HuH-7 (cell line): ENCODE data around the gene PARD6A.
A peak's percentile ranks its signal among the peaks of the same experiment; 100 is the strongest.

Experiments
- DNase-seq: peaks from one replicate; pipeline ENCODE4 v3.0.0; 2011; ENCODE audit warnings: low spot score

PARD6A gene, protein sequence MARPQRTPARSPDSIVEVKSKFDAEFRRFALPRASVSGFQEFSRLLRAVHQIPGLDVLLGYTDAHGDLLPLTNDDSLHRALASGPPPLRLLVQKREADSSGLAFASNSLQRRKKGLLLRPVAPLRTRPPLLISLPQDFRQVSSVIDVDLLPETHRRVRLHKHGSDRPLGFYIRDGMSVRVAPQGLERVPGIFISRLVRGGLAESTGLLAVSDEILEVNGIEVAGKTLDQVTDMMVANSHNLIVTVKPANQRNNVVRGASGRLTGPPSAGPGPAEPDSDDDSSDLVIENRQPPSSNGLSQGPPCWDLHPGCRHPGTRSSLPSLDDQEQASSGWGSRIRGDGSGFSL

DNA sequence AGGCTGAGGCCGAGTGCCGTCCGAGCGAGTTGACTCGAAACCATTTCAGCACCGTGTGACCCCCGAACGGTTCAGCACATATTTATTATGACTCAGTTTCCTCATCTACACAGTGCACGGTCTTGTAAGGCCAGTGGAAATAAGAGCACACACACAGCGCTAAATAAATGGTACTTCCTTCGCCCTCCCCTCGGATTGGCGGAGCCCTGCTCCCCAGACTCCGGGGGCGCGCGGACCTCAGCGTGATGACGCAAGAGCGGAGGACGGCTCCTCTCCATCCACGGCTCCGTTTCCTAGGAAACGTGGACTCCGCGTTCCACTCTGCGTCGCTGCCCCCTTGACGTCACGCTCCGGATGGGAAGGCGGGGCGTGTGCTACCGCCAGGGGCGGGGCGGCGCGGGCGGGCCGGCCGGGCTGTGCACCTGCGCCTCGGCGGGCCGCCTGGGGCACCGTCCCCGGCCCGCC, at the start of gene PARD6A:
PARD6A (plus strand) TSS at position 397 of the 465 bp plus-strand sequence. CDS start 79 bp downstream, outside the sequence.
- DNase-seq, result peak; percentile 100

DNA sequence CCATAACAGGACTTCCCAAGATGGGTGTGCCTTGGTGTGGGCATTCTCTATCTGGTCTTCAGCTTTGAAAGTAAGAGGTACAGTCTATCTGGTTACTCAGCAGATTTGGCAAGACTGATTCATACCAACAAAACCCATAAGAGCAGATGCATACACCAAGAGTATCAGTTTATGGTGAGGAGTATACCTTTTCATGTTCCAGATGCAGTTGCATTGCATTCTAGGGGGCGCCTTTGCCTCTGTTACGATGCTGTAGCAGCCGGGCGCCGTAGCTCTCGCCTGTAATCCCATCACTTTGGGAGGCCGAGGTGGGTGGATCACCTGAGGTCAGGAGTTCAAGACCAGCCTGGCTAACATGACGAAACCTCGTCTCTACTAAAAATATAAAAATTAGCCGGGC, 47.0 kb upstream of the PARD6A start:
- DNase-seq, result peak; percentile 19

DNA sequence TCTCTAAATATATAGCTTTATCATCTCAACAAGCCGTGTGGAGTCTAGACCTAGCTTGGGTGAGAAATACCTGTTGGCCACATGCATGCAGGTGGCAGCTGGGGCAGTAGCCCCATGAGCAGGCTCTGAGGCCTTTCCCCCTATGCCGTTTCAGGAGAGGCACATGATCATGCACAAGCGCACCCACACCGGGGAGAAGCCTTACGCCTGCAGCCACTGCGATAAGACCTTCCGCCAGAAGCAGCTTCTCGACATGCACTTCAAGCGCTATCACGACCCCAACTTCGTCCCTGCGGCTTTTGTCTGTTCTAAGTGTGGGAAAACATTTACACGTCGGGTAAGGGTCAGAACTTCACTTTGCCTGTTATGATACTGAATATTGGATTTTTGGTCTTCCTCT, 32.5 kb upstream of the PARD6A start:
- no peak for DNase-seq

DNA sequence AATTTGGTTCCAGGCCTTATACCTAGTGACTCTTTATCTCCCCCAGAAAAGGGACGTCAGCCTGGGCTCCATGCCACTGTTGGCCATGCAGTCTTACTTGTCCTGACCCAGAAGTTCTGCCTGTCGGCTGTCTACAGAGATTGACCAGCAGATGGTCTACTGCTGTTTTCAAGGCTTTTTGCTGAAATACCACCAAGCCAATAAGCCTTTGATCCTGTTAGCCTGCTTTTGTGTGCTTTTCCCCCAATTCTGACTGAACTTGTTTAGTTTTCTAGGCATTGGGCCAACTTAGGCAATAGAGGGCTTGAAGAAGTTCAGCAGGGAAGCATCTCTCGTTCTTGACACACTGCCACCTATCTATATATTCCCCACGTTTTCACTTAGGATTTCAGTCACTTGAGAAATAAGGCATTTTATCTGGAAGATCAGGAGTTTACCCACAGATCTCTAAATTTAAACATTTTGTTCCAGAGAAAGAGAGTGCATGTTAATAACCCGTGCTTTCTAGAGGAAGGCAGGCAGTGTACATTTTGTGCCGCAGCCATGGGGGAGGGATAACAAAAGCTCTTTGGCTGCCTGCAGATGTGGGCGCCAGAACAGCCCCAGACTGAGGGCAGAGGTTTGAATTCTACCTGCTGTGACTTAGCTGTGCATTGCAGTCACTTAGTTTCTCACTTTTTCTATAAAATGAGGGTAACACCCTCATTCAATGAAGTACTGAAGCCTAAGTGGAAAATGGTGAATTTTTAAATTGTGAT, 28.2 kb upstream of the PARD6A start:
- DNase-seq, result no peak

DNA sequence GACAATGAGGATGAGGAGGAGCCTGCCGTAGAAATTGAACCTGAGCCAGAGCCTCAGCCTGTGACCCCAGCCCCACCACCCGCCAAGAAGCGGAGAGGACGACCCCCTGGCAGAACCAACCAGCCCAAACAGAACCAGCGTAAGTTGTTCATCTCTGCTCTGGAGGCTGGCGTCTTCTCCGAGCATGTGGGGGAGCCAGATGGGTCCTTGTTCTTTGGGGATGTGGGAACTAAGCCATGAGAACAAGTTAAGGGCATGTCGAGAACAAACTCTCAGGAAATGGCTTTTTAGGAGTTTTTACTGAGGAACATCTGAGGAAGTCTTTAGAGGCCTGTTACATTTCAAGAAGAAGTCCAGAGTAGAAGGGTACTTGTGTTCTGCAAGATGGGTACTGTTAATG, 24.0 kb upstream of the PARD6A start:
- no peak for DNase-seq

DNA sequence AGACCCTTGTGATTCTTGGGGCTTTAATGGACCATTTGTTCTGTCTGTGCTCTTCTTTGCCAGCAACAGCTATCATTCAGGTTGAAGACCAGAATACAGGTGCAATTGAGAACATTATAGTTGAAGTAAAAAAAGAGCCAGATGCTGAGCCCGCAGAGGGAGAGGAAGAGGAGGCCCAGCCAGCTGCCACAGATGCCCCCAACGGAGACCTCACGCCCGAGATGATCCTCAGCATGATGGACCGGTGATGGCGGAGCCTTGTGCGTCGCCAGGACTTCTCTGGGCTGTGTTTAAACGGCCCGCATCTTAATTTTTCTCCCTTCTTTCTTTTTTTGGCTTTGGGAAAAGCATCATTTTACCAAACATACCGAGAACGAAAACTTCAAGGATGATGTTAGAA, 23.1 kb upstream of the PARD6A start:
- no peak for DNase-seq

DNA sequence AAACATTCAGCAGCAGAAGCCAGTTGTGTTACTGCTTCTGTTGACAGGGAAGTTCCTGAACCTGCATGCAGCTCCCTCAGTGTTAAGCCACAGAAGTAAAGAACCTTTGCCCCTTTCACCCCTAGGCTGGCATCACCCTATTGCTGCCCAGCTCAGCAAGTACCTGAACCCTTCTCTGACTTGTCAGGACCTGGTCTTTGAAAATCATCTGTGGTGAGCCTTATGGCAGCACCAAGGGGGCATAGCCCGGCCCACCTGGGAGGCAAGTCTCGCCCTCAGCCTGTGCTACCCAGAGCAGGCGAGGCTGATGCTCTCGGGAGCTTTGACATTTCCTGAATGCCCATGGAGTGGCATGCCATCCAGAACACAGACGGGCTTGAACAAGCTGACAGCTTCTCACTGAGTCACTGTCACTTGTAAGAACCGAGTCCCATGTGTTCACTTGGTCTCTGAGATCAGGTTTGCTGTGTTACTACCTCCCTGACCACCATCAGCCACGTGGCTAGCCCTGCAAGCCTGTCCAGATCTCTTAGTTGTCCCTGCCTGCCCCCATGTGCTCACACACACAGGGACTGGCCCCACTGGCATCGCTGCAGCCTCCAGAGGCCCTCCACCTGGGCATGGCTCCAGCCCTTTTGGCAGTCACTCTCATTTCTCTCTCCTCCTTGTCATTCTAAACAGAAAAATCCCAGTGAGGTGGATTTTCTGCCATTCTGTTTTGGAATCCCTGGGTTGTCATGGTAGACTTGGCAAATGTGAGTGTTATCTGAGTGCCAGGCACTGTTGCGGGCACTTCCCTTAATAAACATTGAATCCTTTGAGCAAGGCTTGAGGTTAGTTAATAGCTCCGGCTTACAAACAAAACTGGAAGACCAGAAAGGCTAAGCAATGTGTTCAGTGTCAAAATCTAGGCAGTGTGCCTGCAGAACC, 18.7 kb upstream of the PARD6A start:
- DNase-seq, result peak; percentile 12

DNA sequence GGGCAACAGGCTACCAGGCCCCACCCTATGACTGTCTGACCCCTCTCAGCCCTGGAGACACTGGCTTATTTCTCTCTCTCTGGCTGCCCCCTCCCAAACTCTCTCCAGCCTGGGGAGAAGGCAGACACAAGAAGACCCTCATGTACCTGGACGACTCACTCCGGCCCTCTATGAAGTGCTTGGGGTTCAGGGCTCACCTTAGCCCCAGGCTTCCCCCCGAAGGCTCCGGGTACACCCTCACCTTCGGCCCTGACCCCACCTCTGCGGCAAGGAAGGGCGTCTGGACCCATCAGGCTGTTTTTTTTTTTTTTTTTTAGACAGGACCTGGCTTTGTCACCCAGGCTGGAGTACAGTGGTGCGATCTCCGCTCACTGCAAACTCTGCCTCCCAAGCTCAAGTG, 16.7 kb upstream of the PARD6A start:
- no peak for DNase-seq

DNA sequence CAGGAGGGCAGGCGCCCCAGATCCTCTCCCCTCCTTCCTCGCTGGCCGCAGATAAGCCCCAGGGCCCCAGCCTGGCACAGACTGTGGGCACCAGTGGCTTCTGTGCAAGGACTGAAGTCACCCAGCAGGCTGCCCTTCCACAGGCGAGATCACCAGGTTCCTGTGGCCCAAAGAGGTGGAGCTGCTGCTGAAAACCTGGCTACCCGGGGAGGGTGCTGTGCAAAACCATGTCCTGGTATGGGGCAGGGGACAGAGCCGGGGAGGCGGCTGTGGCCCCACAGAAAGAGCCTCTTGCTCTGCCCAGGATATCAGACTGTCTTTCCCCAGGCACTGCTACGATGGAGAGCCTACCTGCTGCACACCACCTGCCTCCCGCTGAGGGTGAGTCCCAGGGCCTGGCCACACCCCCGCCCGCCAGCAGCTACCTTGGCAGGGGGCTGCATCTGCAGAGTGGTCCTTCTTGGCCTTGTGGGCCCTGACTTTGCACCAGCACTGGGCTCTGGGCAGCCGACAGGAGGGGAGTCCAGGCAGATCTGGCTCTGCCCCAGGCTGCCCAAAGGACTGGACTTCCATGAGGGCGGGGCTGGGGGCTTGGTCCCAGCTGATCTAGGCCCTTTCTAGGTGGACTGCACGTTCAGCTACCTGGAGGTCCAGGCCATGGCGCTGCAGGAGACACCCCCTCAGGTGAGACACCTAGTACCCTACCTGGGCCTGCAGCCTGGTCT, 15.2 kb upstream of the PARD6A start:
- peak; percentile 17 for DNase-seq

DNA sequence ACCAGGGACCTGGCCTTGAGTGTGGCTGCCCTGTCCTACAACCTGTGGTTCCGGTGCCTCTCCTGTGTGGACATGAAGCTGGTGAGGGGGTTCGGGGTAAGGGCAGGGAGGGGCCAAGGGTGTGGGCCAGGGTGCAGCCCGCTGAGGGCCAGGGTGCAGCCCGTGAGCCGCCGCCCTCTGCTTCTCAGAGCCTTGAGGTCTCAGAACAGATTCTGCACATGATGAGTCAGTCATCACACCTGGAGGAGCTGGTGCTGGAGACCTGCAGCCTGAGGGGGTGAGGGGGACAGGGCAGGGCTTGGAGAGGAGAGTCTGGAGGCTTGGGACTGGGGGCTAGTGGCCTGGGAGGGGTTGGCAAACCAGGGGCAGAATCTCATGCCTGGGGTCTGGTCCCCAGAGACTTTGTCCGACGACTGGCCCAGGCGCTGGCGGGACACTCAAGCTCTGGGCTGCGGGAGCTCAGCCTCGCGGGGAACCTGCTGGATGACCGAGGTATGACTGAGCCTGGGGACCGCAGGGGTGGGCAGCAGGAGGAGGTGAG, 13.6 kb upstream of the PARD6A start:
- DNase-seq, result no peak

DNA sequence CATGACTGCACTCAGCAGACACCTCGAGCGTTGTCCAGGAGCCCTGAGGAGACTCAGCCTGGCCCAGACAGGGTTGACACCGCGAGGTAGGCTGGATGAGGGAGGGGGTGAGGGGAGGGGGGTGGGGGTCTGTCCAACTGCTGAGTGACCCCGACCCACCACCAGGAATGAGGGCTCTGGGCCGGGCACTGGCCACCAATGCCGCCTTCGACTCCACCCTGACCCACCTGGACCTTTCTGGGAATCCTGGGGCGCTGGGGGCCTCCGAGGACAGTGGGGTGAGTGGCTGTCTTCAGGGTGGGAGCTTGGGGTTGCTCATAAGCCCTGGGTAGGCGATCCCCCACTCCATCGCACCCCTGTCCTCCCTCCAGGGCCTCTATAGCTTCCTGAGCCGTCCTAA, 13.1 kb upstream of the PARD6A start:
- DNase-seq, result no peak

DNA sequence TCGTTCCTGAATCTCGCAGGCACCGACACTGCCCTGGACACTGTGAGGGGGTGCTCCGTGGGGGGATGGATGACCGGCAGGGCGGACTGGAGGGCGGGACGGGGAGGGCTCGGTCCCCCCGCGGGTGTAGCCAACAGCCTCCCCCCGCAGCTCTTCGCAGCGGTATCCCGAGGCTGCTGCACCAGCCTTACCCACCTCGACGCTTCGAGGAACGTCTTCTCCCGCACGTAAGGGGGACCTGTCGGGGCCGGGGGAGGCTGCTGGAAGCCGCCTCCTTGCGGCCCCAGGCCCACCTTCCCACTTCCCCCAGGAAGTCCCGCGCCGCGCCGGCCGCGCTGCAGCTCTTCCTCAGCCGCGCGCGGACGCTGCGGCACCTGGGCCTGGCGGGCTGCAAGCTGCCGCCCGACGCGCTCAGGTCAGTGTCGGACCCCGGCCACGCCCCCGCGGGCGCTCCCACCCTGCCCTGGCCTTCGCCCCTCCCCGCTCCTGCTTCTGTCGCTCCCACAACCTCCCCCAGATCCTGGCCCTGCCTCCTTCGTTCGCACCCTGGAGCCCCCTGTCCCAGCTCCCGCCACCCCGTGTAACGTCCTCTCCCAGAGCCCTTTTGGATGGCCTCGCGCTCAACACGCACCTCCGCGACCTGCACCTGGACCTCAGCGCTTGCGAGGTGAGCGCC, 12.5 kb upstream of the PARD6A start:
- no peak for DNase-seq

DNA sequence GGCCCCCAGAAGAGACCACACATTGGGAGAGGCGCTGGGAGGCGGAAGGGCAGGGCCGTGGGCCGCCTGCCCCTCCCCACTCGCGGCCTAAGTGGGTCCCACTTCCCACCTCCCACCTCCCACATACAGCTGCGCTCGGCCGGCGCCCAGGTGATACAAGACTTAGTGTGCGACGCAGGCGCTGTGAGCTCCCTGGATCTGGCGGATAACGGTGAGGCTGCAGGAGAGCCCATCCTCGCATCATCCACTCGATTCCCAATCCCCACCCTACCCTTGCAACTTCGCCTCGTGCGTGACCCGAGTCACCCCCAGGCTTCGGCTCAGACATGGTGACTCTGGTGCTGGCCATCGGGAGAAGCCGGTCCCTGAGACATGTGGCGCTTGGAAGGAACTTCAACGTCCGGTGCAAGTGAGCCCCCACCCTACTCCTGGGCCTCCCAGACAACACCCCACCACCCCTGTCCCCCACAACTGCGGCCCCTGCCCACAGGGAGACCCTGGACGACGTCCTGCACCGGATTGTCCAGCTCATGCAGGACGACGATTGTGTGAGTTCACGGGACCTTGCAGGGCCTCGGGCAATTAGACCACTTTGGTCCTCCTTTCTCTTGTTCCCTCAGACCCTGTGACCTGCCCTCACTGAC, 11.9 kb upstream of the PARD6A start:
- no peak for DNase-seq

DNA sequence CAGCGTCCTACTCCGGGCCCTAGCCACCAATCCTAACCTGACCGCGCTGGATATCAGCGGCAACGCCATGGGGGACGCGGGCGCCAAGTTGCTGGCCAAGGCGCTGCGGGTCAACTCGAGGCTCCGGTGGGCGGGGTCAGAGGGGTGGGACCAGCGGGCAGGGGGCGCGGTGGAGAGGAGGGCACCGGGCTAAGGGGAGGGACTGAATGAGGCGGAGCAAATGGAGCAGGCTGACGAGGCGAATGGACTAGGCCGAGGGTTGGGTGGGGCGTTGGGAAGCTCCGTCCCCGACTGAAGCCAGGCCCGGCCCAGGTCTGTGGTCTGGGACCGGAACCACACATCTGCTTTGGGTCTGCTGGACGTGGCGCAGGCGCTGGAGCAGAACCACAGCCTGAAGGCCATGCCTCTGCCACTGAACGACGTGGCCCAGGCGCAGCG, 11.2 kb upstream of the PARD6A start:
- no peak for DNase-seq

DNA sequence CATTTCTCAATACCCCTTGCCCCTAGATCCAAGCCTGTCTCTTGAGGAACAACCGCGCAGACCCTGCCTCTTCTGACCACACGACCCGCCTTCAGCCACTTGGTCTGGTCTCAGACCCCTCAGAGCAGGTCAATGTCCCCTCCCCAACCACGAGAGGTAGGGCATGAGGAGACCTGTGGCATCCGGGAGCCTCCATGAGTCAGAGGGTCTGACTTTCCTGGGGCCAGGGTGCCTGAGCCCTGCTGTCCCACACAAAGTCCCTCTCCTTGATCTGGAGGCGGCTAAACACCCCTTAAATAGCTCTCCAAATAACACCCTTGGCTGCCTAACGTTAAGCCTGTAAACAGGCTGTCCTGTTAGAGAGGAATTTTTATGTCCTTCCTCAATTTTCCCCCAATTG, 10.7 kb upstream of the PARD6A start:
- no peak for DNase-seq

DNA sequence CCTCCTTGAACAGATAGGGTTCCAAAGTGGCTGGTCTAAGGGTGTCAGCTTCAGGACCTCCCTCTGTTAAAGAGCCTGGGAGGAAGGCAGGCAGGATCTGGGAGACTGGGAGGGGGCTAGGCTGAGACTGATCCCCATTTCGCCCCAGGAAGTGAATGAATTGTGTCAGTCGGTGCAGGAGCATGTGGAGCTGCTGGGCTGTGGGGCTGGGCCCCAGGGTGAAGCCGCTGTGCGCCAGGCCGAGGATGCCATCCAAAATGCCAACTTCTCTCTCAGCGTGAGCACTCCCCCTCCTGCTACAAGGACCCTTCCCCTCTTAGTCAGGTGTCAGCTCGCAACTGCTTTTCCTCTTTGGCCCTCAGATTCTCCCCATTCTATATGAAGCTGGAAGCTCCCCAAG, 9.7 kb upstream of the PARD6A start:
- no peak for DNase-seq

DNA sequence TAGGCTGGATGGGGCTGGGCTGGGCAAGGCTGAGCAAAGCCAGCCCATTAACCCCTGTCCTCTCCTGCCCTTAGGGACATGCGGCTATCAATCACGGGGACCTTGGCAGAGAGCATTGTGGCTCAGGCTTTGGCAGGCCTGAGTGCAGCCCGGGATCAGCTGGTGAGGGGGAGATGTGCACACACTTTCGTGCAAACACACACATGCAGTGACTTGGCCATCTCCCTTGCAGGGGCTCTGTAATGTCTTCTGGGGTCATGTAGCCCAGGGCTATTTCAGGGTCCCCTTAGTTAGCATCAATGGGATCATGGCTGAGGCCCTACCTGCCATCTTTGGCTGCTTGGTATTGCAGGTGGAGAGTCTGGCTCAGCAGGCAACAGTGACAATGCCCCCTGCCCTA, 8.9 kb upstream of the PARD6A start:
- no peak for DNase-seq

DNA sequence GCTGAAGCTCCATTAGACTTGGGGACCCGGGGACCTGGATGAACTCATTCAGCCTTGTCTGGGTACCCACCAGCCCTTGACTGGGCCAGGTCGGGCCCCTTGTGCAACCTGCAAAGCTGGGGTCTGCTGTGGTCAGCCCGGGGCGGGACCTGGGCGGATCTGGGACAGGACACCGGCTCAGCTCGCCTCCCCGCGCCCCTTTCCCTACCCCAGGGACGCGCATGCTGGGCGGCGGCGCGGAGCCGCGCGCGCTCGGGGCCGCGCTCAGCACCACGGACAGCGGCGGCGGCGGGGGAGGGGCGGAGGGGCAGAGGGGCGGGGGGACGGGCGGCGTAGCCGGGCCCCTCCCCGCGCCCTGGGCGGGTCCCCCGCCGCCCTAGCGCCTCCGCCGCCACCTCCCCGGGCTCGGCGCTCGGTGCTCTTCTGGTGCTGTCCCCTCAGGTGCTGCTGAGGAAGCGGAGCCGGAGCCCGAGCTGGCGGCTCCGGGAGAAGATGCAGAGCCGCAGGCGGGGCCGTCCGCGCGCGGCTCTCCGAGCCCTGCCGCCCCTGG, 8.1 kb upstream of the PARD6A start:
- peak; percentile 95 for DNase-seq

DNA sequence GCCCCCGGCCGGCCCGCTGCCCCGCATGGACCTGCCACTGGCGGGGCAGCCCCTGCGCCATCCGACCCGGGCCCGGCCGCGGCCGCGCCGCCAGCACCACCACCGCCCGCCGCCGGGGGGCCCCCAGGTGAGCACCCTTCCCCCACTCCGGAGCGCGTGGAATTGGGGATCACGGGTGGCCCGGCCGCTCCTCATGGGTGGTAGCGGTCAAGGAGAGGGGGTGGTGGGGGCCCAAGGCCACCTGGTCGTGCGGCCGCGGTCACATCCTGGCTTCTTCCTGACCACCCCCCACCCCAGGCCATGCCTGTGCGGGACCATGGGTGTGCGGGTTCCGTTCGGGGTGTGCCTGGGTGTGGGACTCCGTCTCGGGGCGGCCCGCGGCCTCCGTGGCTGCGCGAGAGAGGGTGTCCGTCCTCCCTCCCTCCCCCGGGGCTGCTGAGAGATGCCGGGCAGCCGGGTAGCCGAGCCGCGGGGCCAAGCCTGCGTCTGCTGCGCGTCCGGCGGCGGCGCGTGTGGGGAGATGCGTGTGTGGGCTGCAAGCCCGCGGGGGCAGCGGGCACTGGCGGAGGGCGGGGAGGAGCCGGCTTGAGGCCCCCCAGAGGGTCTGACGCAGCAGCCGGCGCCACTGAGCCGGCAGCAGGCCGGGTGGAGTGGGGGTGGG, 7.5 kb upstream of the PARD6A start:
- DNase-seq, result no peak
